Measurements from ENCODE around the gene CASP8. TPM values are rescaled to one million over a fixed set of nuclear protein-coding genes. Genes with fewer than 3 reads are reported as not detected.

The CASP8 gene
- total and polyA plus RNA-seq, 2 of the 13 experiments (the other 11 are each of a cell fraction or from before 2014, with no cell fraction given): 25.0 to 52.8 TPM

- no peak for TF ChIP-seq BRF2 (CRISPR knock-in tag; IDR thresholded peaks at IDR 0.05)
- TF ChIP-seq RFX1 (IDR thresholded peaks at IDR 0.05): no peak
- TF ChIP-seq SALL2 (CRISPR knock-in tag; IDR thresholded peaks at IDR 0.05): 0 out of 2 replicates have a peak, but pooled peaks have one; percentile 37
- TF ChIP-seq MXD4 (CRISPR knock-in tag; IDR thresholded peaks at IDR 0.05): no peak
- peak; percentile 53; the same call in 1 of the 2 replicates for TF ChIP-seq ZNF232 (CRISPR knock-in tag; IDR thresholded peaks at IDR 0.05; ENCODE audit: borderline replicate concordance)
- no peak for TF ChIP-seq EED (CRISPR knock-in tag; IDR thresholded peaks at IDR 0.05)
- no peak for TF ChIP-seq ZFAT (CRISPR knock-in tag; conservative IDR thresholded peaks at IDR 0.05)
- TF ChIP-seq, protein P1, sequence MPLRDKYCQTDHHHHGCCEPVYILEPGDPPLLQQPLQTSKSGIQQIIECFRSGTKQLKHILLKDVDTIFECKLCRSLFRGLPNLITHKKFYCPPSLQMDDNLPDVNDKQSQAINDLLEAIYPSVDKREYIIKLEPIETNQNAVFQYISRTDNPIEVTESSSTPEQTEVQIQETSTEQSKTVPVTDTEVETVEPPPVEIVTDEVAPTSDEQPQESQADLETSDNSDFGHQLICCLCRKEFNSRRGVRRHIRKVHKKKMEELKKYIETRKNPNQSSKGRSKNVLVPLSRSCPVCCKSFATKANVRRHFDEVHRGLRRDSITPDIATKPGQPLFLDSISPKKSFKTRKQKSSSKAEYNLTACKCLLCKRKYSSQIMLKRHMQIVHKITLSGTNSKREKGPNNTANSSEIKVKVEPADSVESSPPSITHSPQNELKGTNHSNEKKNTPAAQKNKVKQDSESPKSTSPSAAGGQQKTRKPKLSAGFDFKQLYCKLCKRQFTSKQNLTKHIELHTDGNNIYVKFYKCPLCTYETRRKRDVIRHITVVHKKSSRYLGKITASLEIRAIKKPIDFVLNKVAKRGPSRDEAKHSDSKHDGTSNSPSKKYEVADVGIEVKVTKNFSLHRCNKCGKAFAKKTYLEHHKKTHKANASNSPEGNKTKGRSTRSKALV (CRISPR knock-in tag; IDR thresholded peaks at IDR 0.05): peak; percentile 77; the same call in 1 of the 2 replicates
- TF ChIP-seq ZFYVE20 (CRISPR knock-in tag; IDR thresholded peaks at IDR 0.05; ENCODE audit: borderline replicate concordance, low read depth): no peak
- TF ChIP-seq SP1 (IDR thresholded peaks at IDR 0.05): no peak
- TF ChIP-seq SP1 (CRISPR knock-in tag; IDR thresholded peaks at IDR 0.05): no peak
- TF ChIP-seq ZNF773 (CRISPR knock-in tag; IDR thresholded peaks at IDR 0.05; ENCODE audit: borderline replicate concordance): no peak
- TF ChIP-seq PLRG1 (conservative IDR thresholded peaks at IDR 0.05): no peak
- no peak for TF ChIP-seq HDAC6 (IDR thresholded peaks at IDR 0.05; ENCODE audit: low read depth, low read length)
- peak; percentile 81 for TF ChIP-seq GABPA (IDR thresholded peaks at IDR 0.05; ENCODE audit: low read depth, low read length)
- peak; percentile 96 for TF ChIP-seq GABPA (CRISPR knock-in tag; IDR thresholded peaks at IDR 0.05; ENCODE audit: low read depth)
- no peak for TF ChIP-seq ZNF562 (CRISPR knock-in tag; IDR thresholded peaks at IDR 0.05; ENCODE audit: borderline replicate concordance)
- TF ChIP-seq, protein P2, sequence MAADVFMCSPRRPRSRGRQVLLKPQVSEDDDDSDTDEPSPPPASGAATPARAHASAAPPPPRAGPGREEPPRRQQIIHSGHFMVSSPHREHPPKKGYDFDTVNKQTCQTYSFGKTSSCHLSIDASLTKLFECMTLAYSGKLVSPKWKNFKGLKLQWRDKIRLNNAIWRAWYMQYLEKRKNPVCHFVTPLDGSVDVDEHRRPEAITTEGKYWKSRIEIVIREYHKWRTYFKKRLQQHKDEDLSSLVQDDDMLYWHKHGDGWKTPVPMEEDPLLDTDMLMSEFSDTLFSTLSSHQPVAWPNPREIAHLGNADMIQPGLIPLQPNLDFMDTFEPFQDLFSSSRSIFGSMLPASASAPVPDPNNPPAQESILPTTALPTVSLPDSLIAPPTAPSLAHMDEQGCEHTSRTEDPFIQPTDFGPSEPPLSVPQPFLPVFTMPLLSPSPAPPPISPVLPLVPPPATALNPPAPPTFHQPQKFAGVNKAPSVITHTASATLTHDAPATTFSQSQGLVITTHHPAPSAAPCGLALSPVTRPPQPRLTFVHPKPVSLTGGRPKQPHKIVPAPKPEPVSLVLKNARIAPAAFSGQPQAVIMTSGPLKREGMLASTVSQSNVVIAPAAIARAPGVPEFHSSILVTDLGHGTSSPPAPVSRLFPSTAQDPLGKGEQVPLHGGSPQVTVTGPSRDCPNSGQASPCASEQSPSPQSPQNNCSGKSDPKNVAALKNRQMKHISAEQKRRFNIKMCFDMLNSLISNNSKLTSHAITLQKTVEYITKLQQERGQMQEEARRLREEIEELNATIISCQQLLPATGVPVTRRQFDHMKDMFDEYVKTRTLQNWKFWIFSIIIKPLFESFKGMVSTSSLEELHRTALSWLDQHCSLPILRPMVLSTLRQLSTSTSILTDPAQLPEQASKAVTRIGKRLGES (CRISPR knock-in tag; IDR thresholded peaks at IDR 0.05; ENCODE audit: borderline replicate concordance): no peak
- peak; percentile 25; the same call in 1 of the 2 replicates for TF ChIP-seq TOPORS (CRISPR knock-in tag; IDR thresholded peaks at IDR 0.05)
- TF ChIP-seq, protein P3, sequence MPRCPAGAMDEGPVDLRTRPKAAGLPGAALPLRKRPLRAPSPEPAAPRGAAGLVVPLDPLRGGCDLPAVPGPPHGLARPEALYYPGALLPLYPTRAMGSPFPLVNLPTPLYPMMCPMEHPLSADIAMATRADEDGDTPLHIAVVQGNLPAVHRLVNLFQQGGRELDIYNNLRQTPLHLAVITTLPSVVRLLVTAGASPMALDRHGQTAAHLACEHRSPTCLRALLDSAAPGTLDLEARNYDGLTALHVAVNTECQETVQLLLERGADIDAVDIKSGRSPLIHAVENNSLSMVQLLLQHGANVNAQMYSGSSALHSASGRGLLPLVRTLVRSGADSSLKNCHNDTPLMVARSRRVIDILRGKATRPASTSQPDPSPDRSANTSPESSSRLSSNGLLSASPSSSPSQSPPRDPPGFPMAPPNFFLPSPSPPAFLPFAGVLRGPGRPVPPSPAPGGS (CRISPR knock-in tag; IDR thresholded peaks at IDR 0.05): peak; percentile 90
- no peak for TF ChIP-seq SOX13 (IDR thresholded peaks at IDR 0.05)
- peak in 1 of 2 experiments; percentile 49; a peak in 1 of 4 replicates for TF ChIP-seq SOX13 (CRISPR knock-in tag; conservative IDR thresholded peaks at IDR 0.05 in 1 of 2, IDR thresholded peaks at IDR 0.05 in 1 of 2)
- TF ChIP-seq ZFP36 (IDR thresholded peaks at IDR 0.05; ENCODE audit: borderline replicate concordance, low read depth, low read length, partially characterized antibody): no peak
These were observed 28.4 kb upstream of the CASP8 start (continued) for GRCh38 chr2:201231781-201232466.

Data from HepG2 (cell line).